OCI-LY1 (cell line): ENCODE measurements around the gene ANKRD11.

Experiments used
- EZH2 ChIP-seq: fragments of 200-600 bp; sonication (generic), shearing (Covaris generic); IDR thresholded peaks from 2 replicates; pipeline ENCODE4 v1.8.0; 2017; ENCODE audit warnings: borderline replicate concordance, mixed run types, mild to moderate bottlenecking, antibody characterized with exemption, low read length, moderate library complexity, mixed read lengths
- TF ChIP-seq, protein P1 (sequence below): fragments of 200-600 bp; sonication (generic), shearing (Covaris generic); IDR thresholded peaks from 2 replicates; pipeline ENCODE4 v1.5.1; 2017; ENCODE audit warnings: mild to moderate bottlenecking, antibody characterized with exemption, low read length, moderate library complexity, mixed read lengths

GRCh38 chr16:89431158-89431584 is 59.2 kb downstream of the ANKRD11 start:
- TF ChIP-seq, protein P1, sequence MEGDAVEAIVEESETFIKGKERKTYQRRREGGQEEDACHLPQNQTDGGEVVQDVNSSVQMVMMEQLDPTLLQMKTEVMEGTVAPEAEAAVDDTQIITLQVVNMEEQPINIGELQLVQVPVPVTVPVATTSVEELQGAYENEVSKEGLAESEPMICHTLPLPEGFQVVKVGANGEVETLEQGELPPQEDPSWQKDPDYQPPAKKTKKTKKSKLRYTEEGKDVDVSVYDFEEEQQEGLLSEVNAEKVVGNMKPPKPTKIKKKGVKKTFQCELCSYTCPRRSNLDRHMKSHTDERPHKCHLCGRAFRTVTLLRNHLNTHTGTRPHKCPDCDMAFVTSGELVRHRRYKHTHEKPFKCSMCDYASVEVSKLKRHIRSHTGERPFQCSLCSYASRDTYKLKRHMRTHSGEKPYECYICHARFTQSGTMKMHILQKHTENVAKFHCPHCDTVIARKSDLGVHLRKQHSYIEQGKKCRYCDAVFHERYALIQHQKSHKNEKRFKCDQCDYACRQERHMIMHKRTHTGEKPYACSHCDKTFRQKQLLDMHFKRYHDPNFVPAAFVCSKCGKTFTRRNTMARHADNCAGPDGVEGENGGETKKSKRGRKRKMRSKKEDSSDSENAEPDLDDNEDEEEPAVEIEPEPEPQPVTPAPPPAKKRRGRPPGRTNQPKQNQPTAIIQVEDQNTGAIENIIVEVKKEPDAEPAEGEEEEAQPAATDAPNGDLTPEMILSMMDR: no peak
- TF ChIP-seq EZH2: no peak
